Measurements from ENCODE around the gene ATXN3. TPM values are rescaled to one million over a fixed set of nuclear protein-coding genes. Genes with fewer than 3 reads are reported as not detected.

ATXN3 gene
- total RNA-seq = 10 to 100 TPM; 28.5 to 35.4 TPM
- 10 to 100 TPM; 29.5 to 40.2 (median 35.7) TPM for polyA plus RNA-seq (ENCODE audit: insufficient read length in 6 of 6)
- long read RNA-seq, donor 1, full-length matches to known transcripts = 5 of 12 reads
- long read RNA-seq, donor 1, partial matches to known transcripts = 7 of 12 reads
- long read RNA-seq, donor 1, other reads (novel, unspliced or antisense) = 0 of 12 reads
- long read RNA-seq, donor 2, full-length matches to known transcripts = 6 of 6 reads
- long read RNA-seq, donor 2, partial matches to known transcripts = 0 of 6 reads
- long read RNA-seq, donor 2, other reads (novel, unspliced or antisense) = 0 of 6 reads
- long read RNA-seq, donor 3, full-length matches to known transcripts = 8 of 23 reads
- long read RNA-seq, donor 3, partial matches to known transcripts = 15 of 23 reads
- long read RNA-seq, donor 3, other reads (novel, unspliced or antisense) = 0 of 23 reads
- long read RNA-seq, donor 4, full-length matches to known transcripts = 7 of 14 reads
- long read RNA-seq, donor 4, partial matches to known transcripts = 1 of 14 reads
- long read RNA-seq, donor 4, other reads (novel, unspliced or antisense) = 6 of 14 reads
- long read RNA-seq, donor 5, full-length matches to known transcripts = 6 of 17 reads
- long read RNA-seq, donor 5, partial matches to known transcripts = 11 of 17 reads
- long read RNA-seq, donor 5, other reads (novel, unspliced or antisense) = 0 of 17 reads
- long read RNA-seq, donor 6, full-length matches to known transcripts = 2 of 2 reads
- long read RNA-seq, donor 6, partial matches to known transcripts = 0 of 2 reads
- long read RNA-seq, donor 6, other reads (novel, unspliced or antisense) = 0 of 2 reads
- long read RNA-seq, donor 7, full-length matches to known transcripts = 4 of 4 reads
- long read RNA-seq, donor 7, partial matches to known transcripts = 0 of 4 reads
- long read RNA-seq, donor 7, other reads (novel, unspliced or antisense) = 0 of 4 reads
- long read RNA-seq, donor 8, full-length matches to known transcripts = 2 of 28 reads
- long read RNA-seq, donor 8, partial matches to known transcripts = 19 of 28 reads
- long read RNA-seq, donor 8, other reads (novel, unspliced or antisense) = 7 of 28 reads
- long read RNA-seq, donor 9 = 0 reads
- long read RNA-seq, donor 10, full-length matches to known transcripts = 11 of 13 reads
- long read RNA-seq, donor 10, partial matches to known transcripts = 1 of 13 reads
- long read RNA-seq, donor 10, other reads (novel, unspliced or antisense) = 1 of 13 reads
- long read RNA-seq, donor 11 = 0 reads
- long read RNA-seq, donor 12, full-length matches to known transcripts = 2 of 2 reads
- long read RNA-seq, donor 12, partial matches to known transcripts = 0 of 2 reads
- long read RNA-seq, donor 12, other reads (novel, unspliced or antisense) = 0 of 2 reads

GRCh38 chr14:92106143-92106926 lies at the start of gene ATXN3:
Gene ATXN3, minus strand, starts transcription at chr14:92106582. Its CDS starts 30 bp downstream, at chr14:92106552.
- Histone ChIP-seq H3K27ac (peak within 1 kb of the TSS; percentile 96), H3K36me3 (no peaks in the 10 kb centered on the region), H3K4me3 (peak within 1 kb of the TSS; percentile 82 to 98), H3K9me3 (no peaks in the 10 kb centered on the region), H3K4me1 (peaks cover 16 to 40% of the 10 kb centered on the region in 2 donors), H3K27me3 (no peaks in the 10 kb centered on the region)
- ATAC-seq (peak; percentile 96), DNase-seq (peak; percentile 92 to 99 (median 99))
- peak; percentile 59 for TF ChIP-seq CTCF (IDR thresholded peaks at IDR 0.05)
- intact Hi-C loops (cut with DNase I) = no loop called here

GRCh38 chr14:92154283-92154942 lies 48.0 kb upstream of the ATXN3 start:
- intact Hi-C loops (cut with DNase I) = no loop called here
- H3K4me1 ChIP-seq = no peaks in the 10 kb centered on the region
- no peak overlapping the region for H3K4me3 ChIP-seq
- ATAC-seq (no peak), DNase-seq (no peak)
- H3K36me3 ChIP-seq = peaks cover 0 to 75% of the 10 kb centered on the region in 2 donors
- H3K27me3 ChIP-seq = no peaks in the 10 kb centered on the region
- peak overlapping the region in 1 of 2 donors; percentile 27 for H3K27ac ChIP-seq
- H3K9me3 ChIP-seq = no peaks in the 10 kb centered on the region
- no peak for TF ChIP-seq CTCF (IDR thresholded peaks at IDR 0.05)

- H3K36me3 ChIP-seq = peaks cover 0 to 75% of the 10 kb centered on the region in 2 donors
- DNase-seq = peak in 2 of 4 donors; percentile 29 to 43
- ATAC-seq = peak; percentile 97
- H3K27ac ChIP-seq = peak overlapping the region in 1 of 2 donors; percentile 27
- intact Hi-C loops (cut with DNase I) = no loop called here
- no peak for TF ChIP-seq CTCF (IDR thresholded peaks at IDR 0.05)
- no peaks in the 10 kb centered on the region for H3K27me3 ChIP-seq
- H3K9me3 ChIP-seq = no peaks in the 10 kb centered on the region
- no peaks in the 10 kb centered on the region for H3K4me1 ChIP-seq
- no peak overlapping the region for H3K4me3 ChIP-seq
Measured at GRCh38 chr14:92153581-92153980, 47.2 kb upstream of the ATXN3 start.

- Histone ChIP-seq H3K4me3 (no peak overlapping the region), H3K9me3 (no peaks in the 10 kb centered on the region), H3K27ac (no peak overlapping the region), H3K4me1 (no peaks in the 10 kb centered on the region), H3K27me3 (no peaks in the 10 kb centered on the region), H3K36me3 (peaks cover 0 to 98% of the 10 kb centered on the region in 2 donors)
- no peak for DNase-seq
- ATAC-seq = no peak
- no peak for TF ChIP-seq CTCF (IDR thresholded peaks at IDR 0.05)
- intact Hi-C loops (cut with DNase I) = no loop called here
Measured at GRCh38 chr14:92144708-92145107, 38.3 kb upstream of the ATXN3 start.

All from left lung (tissue), 14 donors.